Hypothalamus (tissue), 51 donors: ENCODE measurements around the gene FTCD.
"Not testable (repeated sequence)": the region's sequence is repeated elsewhere in the genome, so short reads cannot be mapped to it uniquely, and the experiment has no call there.

Experiments
- DNase-seq, 51 donors: peaks; one replicate each; lab custom pipeline; 2025; lab: John Stamatoyannopoulos, UW

The FTCD gene, protein sequence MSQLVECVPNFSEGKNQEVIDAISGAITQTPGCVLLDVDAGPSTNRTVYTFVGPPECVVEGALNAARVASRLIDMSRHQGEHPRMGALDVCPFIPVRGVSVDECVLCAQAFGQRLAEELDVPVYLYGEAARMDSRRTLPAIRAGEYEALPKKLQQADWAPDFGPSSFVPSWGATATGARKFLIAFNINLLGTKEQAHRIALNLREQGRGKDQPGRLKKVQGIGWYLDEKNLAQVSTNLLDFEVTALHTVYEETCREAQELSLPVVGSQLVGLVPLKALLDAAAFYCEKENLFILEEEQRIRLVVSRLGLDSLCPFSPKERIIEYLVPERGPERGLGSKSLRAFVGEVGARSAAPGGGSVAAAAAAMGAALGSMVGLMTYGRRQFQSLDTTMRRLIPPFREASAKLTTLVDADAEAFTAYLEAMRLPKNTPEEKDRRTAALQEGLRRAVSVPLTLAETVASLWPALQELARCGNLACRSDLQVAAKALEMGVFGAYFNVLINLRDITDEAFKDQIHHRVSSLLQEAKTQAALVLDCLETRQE

GRCh38 chr21:46155514-46156377, at the start of gene FTCD:
TSS of gene FTCD (minus strand) at chr21:46155579. CDS start at chr21:46155523, 56 bp downstream.
- DNase-seq, result no peak

- no peak for DNase-seq
Observed at GRCh38 chr21:46205166-46205565, 49.8 kb upstream of the FTCD start.

GRCh38 chr21:46203203-46203600, 47.8 kb upstream of the FTCD start:
- DNase-seq, result no peak

GRCh38 chr21:46202592-46203202, 47.3 kb upstream of the FTCD start:
- DNase-seq, result no peak

DNA sequence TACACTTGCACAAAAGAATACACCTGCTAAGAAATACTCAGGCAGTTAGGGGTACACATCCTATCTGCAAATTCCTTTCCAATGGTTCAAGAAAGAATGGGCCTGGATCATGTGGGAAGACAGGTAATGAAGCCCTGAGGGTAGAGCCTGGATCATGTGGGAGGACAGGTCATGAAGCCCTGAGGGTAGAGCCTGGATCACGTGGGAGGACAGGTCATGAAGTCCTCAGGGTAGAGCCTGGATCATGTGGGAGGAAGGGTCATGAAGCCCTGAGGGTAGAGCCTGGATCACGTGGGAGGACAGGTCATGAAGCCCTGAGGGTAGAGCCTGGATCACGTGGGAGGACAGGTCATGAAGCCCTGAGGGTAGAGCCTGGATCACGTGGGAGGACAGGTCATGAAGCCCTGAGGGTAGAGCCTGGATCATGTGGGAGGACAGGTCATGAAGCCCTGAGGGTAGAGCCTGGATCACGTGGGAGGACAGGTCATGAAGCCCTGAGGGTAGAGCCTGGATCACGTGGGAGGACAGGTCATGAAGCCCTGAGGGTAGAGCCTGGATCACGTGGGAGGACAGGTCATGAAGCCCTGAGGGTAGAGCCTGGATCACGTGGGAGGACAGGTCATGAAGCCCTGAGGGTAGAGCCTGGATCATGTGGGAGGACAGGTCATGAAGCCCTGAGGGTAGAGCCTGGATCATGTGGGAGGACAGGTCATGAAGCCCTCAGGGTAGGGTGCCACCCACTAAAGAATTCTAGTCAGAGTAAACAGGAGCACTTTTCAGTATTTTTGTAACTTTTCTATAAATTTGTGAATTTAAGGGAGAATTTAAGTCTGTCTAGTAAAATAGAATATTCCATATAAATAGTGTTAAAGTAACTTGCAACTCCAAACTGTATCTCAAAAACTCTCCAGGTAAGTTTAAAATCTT, 45.8 kb upstream of the FTCD start:
- DNase-seq, result not testable (repeated sequence)

GRCh38 chr21:46199436-46200373, 44.3 kb upstream of the FTCD start:
- no peak for DNase-seq

DNA sequence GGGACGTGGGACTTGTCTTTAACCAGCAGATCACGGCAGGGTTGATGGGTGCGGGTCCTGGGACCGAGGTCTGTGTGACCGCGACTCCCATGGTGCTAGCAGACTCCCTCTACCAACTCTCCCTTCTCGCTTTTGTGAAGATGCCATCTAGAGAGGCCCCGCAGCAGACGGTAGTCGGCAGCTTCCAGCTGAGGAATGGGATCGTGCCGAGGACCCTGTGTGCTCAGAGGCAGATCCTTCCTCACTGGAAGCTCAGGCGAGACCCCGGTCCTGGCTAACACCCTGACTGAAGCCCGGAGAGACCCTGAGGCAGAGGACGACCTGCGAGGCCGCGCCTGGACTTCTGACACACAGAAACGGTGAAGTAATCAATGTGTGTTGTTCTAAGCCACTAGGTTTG, 41.4 kb upstream of the FTCD start:
- DNase-seq, result no peak

DNA sequence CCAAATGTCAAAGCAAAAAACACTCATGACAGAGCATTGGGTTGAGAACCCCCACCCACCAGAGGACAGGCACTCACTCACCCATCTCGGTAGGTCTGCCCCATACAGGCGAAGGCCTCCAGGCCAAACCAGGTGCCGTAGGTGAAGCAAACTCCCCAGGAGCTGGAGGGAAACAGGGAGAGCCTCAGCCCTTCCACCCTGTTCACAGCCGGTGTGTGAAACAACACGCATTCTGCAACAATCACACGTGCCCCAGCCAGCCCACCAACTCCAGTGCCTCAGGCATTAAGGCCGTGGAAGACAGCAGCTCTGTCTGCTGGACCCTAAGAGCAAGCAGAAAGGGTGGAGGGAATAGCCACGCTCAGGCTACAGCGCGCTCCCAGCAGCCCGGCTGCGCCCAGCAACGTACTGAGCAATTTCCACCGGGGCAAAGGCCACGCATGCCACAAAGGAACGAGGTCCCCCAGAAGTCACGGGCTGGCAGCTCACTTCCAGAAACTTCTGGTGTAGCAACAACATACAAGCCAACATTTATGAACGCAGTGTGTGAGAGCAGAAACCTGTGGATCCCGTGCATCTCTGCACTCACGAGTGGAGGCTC, 40.3 kb upstream of the FTCD start:
- no peak for DNase-seq

DNA sequence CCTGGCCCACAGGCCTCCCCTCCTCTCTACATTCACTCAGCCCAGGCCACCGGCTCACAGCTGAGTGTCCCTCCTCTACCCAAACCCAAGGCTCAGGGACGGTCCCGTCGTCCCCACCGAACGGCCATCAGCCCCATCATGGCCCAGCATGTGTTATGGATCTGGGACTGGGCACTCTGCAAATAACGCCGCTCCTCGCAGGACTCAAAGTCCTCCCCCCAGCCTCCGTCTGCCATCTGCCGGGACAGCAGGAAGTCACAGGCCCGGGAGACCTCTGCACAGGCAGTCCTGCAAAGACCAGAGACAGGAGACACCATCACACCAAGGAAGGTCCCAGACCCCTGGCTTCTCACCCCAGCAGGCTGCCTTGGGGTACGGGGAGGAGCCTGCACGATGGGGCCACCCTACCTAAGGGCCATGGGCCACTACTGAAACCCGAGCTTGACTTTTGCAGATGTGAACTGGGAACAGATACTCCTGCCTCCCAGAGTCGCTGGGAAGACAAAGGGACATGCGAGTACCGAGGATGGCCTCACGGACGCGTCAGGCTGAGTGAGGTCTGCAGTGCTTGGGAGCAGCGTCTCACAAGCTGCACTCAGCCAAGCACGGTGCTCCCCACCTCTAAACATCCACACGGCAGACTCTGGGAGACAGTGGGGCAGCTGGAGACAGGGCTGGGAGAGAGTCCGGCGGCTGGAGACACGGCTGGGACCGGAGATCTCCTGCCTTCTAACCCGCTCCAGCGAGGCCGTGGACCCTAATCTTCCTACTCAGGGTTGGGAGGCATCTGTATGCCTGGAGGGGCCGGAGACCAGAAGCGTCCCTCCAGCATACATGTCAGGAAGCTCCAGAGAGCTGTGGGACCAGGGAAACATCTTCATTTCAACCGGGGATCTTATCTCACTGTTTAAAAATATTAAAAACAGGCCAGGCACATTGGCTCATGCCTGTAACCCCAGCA, 39.3 kb upstream of the FTCD start:
- DNase-seq, result no peak

DNA sequence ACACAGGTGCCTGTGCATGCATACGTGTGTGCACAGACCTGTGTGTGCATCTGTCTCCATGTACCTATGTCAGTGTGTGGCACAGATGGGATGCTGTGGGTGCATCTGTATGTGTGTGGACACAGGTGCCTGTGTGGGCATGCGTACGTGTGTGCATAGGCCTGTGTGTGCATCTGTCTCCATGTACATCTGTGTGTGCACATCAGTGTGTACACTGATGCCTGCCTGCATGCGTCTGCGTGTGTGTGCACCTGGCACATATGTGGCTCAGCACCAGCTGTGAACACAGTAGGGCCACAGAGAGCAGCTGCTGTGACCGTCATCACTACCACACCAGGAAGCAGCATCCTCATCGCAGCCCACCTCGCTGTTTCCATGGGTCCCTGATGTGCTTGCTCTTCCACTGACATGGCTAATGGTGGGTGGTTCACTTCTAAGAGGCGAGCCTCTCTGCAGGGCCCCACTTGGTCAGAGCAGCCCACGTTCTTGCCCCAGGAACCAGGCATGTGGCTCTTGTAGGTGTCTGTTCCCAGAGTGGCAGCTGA, 38.5 kb upstream of the FTCD start:
- no peak for DNase-seq

DNA sequence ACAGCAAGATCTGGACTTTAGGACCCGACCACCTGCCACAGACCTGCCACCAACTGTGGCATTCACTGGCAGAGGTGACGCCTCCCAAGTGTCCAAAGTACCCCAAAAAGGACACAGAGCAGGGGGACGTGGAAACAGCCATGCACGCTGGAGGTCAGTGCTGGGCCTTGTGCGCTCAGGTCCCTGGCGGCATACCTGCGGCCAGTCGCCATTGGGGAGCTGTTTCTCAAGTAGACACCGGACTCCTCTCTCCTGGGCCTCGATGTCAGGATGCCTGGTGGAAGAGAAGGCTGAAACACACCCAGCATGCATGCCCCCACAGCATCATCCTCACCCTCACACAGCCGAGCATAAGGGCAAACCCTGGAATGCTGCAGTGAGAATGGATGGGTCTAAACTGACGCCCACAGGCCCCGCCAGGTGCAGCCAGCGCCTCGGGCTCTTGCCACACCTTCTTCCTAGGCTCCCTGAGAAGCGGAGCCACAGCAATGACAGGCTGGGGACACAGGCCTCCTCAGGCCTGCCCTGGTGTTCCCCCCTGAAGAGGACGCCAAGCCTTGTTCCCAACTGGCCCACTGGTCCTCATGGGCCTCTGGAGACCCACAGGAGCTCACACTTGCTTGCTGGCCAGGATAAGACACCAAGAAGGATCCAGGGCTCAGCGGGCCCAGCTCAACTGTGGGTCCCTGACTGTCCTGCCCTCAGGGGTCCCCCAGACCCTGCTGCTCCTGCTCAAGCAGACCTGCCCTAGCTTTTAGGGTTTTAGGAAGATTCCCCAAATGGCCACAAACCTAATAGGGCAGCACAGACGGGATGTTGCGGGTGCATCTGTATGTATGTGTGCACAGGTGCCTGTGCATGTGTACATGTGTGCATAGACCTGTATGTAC, 36.6 kb upstream of the FTCD start:
- DNase-seq, result no peak

DNA sequence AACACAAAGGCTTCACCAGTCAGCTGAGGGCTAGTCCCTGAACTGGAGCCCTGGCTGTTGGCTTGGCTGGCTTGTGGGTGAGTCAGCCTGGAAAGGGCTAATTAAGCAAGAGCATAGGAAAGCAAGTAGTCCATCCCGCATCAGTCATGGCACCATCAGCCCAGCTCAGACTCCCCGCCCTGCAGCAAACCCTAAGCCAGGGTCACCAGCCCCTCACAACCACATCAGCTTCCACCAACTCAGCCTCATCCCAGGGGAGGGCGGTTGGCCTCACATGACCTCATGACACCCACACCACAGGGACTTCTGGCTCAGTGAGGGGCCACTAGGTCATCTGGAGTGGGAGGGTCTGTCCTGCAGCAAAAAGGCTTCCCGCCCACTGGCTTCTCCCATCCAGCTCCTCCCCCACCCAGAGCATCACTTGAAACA, 35.9 kb upstream of the FTCD start:
- DNase-seq, result no peak

DNA sequence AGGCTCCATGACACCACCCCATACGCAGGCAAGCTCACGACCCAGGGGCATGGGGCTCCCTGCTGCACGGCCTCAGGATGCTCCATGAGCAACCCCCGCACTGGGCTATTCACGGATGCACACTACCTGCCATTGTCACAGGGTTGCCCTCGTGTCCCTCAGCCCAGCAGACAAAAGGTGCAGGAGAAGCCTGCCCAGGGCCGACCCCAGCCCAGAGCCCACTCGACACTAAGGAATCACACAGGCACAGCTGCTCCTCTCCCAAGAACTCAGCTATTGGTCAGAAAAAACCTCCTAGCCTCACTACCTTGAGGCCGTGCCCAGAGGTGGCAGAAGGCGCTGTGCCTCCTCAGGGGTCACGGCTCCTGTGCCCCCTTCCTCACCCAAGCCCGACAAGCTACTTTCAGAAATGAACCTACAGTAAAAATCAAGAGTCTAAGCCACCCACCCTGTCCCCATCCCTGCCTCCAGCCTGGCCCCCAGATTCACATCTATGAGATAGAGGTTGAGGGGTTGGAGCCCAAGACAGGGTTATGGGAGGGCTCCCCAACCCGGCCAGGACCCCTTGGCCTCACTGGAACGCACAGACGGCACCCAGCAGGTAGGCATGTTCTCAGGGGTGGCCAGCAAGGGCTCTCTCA, 35.2 kb upstream of the FTCD start:
- no peak for DNase-seq

- DNase-seq, result no peak
Observed at GRCh38 chr21:46189959-46190490, 34.6 kb upstream of the FTCD start.
